ENCODE measurements around the gene NPBWR2. TPM values are rescaled to one million over a fixed set of nuclear protein-coding genes. Genes with fewer than 3 reads are reported as not detected.

The NPBWR2 gene, protein sequence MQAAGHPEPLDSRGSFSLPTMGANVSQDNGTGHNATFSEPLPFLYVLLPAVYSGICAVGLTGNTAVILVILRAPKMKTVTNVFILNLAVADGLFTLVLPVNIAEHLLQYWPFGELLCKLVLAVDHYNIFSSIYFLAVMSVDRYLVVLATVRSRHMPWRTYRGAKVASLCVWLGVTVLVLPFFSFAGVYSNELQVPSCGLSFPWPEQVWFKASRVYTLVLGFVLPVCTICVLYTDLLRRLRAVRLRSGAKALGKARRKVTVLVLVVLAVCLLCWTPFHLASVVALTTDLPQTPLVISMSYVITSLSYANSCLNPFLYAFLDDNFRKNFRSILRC
- total RNA-seq (2014; rRNA removed; shearing (Covaris generic)) = not detected in 2 replicates
- not detected in 2 replicates for polyA plus RNA-seq (2015; cell fraction: cytosol; rRNA removed)
- not detected in 2 replicates for polyA plus RNA-seq (2015; cell fraction: nucleus; rRNA removed)

DNA sequence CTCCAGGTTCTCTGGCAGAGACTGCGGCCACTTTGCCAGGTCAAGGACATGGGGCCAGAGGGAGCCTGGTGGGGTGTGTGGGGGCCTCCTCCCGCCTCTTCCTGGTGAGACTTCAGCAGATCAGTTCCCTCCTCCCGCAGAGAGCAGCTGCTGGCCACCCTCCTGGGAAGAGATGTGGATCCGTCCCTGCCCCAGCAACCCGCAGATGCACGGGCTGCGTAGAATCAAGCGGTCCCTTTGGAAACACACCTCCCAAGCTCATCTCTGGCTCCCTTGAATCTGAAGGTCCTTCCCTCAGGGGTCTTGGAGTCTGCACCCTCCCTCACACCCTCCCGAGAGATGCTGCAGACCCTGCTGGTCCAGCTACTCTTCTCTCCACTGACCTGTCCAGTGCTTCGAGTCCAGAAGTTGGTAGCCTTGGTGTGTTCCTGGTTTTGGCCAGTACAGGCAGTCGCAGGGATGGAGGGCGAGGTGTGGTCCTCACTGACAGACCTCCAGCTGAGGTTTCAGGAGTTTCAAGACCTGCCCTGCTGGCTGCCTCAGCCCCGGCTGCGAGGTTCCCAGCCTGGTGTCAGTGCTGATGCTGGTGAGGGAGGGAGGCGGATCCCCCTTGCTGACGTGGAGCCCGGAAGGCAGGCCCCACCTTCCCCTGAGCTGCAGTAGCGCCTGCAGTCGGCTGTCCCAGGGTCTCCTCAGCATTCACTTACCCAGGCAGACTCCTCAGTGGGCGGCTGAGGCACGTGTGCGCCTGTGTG, at the start of gene NPBWR2:
Gene NPBWR2, minus strand, starts transcription at position 585 of the 755 bp plus-strand sequence. CDS start 734 bp downstream, outside the sequence.
- DNase-seq (ENCODE audit: low read depth) = no peak

DNA sequence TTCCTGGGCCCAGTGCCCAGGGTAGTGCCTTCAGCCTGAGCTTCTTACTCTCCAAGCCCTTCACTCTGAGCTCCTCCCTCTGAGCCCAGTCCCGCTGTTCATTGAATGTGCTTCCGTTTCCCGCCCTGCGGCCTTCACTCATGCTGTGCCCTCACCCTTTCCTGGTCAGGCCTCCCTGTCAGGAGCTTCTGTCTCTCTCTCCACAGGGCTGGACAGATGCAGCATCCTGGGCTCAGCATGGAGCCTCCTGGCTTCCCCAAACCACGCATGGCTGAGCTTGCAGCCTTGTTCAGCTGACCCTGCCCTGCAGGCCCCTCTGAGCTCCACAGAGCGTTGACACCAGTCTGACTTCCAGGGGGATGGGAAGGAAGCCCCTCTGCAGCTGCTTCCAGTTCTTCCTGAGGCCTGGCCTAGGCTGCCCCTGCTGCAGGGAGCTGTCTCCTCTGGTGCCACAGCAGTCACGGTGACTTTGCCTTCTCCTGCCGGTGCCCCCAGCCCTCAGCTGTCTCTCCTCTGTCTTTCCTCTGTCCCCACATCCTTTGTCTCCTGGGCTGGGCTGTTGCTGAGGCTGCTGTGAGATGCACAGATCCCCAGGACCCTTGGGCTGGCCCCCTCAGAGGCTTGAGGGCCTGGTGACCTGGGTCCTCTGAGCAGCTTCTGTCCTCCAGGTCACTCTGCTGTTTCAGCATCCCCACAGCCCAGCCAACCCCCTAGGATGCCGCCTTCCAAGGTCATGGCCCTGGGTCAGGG, 48.9 kb upstream of the NPBWR2 start:
- peak; percentile 16 for DNase-seq (ENCODE audit: low read depth)

DNA sequence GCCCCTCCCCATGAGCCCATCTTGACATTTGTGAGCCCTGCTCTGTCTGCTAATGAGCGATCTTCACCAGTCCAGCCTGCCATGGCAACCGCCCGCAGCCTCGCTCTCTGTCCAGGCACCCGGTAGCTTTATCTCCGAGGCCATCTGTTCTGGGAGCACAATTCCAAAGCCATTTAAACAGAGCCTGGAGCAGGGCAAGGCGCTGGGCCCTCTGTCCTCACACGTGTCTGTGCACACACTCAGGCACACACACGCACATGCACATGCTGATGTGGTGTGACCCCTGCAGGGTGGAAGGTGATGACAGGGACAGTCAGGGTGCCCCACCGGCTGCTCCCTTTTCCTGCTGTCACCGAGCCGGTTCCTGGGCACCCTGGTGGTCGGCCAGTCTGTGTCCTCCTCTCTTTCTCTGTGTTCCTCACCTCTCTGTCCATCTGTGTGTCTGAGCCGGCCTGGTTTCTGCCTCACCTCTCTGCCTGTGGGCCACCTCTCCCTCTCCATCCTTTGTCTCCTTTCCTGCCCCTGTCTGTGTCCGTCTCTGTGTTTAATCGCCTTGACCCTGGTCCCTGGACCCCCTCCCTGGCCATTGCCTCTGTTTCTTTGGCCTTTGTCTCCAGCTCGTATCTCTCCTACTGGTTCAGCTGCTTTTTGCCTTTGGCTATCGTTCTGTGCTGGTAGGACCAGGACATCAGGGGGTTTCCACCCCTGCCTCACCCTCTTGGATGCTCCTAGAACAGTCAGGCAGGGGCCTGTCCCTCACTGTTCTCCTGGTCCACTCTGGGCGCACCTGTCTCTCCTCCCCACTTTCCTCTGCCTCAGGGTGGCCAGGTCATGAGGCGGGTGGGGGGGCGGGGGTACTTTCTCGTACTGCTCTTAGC, 48.1 kb upstream of the NPBWR2 start:
- no peak for DNase-seq (ENCODE audit: low read depth)

DNA sequence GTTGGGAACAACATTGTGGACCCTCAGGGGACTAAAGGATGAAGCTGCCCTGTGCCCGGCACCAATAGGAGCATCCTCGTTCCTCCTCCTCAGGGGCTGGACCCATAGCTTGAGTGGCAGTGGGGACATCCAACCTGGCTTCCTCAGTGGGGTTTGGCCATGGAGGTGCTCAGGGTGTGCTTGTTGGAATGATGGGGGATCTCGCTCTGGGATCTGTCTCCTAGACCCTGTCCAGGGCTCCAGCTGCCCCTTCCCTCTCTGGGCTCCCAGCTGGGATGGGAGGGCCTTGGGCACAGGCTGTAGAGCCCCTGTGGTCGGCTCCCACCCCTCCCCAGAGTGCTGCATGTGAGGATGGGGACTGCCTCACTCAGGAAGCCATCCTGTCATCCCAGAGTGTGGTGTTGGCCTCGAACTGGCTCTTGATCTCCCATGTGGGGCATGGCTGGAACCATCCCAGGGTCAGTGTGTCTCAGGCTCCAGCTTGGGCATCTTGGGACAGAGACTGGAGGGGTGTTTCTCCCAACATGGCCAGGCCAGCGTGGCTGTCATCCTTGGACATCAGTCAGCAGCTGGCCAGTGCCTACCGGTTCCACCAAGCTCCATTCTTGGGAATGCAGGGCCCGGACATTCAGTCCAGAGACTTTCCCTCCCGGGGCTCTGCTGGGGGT, 47.4 kb upstream of the NPBWR2 start:
- DNase-seq (ENCODE audit: low read depth) = no peak

DNA sequence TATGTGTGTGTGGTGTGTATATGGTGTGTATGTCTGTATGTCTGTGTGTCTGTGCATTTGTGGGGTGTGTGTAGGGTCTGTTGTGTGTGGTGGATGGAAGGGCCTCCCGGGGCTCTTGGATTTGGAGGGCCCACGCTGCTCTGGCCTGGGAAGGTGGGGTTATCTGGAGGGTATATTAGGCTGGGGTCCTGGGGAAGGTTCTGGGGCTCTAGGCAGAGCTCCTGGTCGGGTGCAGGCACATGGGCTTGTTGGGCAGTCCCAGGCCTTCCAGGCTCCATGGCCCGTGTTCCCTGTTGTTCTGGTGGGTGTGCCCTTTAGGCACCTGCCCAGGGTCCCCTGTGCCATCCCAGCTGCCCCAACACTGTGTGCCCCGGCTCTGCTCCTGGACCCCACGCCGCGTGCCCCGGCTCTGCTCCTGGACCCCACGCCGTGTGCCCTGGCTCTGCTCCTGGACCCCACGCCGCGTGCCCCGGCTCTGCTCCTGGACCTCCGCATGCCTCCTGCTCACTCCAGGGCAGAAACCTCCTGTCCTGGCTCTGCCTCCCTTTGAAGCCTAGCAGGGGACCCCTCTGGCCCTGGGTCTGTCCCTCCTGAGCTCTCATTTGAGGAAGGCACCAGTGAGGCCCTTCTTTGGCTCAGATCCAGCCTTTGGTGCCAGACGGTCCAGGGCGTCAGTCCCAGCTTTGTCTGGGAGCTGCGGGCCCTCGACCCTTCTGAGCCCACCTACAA, 46.7 kb upstream of the NPBWR2 start:
- DNase-seq (ENCODE audit: low read depth) = no peak

DNA sequence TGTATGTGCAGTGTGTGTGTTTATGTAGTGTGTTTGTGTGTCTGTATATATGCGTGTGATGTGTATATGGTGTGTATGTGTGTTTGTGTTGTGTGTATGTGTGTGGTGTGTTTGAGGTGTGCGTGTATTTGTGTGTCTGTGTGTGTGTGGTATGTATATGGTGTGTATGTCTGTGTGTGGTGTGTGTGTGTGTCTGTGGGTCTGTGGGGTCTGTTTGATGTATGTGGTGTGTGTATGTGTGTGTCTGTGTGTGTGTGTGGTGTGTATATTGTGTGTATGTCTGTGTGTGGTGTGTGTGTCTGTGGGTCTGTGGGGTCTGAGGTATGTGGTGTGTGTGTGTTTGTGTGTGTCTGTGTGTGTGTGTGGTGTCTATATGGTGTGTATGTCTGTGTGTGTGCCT, 46.0 kb upstream of the NPBWR2 start:
- no peak for DNase-seq (ENCODE audit: low read depth)

DNA sequence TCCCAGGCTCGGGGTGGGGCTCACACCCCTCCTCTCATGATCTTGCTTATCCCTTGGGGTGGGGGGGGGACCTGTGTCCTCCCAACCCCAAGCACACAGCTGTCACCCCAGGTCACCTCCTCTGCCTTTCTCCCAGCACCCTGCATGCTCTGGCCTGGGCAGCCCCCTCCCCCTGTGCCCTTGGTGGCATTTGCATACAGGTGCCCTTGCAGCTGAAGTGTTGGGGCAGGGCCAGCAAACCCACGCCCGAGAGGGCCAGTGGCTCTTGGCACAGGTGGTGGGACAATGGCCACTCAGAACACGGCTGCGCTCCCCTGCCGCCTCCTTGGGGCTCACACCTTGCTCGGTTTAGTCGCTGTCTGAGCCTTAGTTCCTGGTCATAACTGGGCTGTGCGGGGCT, 45.5 kb upstream of the NPBWR2 start:
- DNase-seq (ENCODE audit: low read depth) = no peak

DNA sequence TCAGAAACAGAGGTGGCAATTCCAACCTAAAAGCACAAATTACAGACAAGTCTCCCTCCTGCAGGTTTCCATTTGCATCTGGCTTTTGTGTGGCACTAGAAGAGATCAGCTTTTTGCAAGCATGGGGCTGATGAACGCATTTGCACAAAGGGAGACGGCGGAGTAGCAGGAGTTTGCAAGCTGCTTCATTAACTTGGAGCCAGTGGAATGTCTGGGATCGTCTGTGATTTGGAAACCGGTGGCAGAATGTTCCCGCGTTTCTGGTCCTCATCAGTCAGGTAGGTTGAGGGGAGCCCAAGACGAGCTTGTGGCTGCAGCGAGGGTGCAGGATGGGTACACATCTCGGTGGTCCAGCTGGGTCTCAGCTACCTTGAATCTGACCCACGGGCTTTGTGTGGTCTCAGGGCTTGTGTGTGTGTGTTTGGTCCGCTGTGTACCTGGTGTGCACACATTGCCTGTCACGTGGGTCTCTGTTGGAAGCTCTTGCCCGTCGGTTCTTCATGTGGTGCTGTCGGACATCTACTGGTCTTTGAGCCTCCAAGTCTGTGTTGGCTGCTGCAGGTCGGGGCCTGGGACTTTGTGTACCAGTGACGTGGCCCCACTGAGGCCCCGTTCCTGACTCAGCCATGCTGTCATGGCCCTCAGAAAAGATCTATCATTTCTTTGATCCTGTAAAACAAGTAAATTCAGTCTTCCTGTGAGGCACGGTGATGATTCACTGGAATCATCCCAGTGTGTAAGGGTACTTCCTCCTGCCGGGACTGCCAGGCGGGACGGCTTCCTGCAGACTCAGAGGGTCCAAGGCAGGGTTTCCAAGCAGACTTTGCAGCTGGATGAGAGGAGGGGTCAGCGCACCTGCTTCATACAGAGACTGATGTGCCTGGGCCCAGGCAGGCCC, 44.5 kb upstream of the NPBWR2 start:
- DNase-seq (ENCODE audit: low read depth) = peak; percentile 82

DNA sequence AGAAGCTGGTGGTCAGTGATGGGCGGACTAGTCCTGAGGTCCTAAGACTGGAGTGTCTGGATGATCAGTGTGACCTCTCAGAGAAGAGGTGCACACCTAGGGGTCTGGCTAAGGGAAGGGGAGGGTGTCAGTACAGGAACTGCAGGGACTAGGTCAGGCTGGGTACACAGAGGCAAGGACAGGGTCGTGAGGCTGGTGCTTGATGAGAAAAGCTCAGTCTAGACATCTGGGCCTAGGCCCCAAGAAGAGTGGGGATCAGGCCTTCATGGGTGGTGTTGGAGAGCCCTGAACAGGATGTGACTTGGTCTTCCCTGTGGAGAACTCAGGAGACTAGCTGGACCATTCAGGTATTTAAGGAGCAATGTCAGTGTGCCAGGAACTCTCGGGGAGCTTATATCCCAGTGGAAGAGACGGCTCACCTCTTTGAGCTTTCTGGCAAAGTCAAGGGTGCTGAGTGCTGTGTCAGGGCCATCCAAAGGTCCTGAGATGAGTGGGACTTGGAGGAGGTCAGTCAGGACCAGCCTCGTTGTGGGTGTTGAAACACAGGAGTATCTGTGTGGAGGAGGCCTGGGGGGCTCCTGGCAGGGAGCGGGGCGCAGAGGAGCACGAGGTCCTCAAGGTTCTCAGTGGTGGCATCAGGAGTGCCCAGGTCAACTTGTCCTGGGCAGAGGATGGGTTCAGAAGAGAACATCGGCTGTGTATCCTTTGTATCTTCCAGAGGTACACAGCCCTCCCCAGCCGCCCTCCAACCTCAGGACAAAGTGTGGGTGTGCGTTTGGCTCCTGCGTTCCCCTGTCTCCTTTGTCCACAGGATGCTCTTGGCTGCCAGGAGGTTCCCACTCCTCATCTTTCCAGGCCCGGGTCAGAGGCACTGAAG, 43.6 kb upstream of the NPBWR2 start:
- DNase-seq (ENCODE audit: low read depth) = no peak

DNA sequence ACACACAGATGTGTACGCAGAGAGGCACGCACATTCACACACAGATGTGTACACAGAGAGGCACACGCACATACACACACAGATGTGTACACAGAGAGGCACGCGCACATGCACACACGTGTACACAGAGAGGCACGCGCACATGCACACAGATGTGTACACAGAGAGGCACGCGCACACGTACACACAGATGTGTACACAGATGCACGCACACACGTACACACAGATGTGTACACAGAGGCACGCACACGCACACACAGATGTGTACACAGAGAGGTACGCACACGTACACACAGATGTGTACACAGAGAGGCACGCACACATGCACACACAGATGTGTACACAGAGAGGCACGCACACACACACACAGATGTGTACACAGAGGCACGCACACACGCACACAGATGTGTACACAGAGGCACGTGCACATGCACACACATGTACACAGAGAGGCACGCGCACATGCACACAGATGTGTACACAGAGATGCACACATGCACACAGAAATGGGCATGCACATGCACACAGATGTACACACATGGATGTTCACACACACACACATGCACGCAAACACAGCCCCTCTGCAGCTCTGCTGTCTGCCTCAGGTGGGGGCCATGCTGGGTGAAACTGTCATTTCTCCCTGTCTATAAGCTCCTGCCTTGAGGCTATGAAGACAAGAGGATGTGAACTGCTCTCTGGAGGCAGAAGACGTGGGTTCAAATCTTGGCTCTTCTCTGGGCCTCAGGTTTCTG, 42.6 kb upstream of the NPBWR2 start:
- DNase-seq (ENCODE audit: low read depth) = no peak

DNA sequence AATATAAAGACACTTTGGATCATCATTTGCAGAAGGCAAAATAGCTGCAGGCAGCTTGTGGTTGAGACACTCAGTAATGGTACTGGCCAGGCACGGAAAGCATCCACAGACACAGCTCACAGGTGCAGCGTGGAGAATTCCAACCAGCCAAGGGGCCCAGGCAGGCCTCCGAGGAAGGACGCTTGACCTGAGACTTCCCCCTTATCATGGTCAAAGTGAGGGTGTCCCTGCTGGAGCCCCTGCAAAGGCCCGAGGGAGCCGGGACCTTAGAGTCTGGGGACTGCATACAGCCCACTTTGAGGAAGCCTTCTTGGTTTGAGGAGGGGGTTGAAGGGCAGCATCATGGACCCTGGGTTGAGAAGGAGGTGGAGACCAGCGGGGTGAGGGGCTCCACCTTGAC, 41.8 kb upstream of the NPBWR2 start:
- no peak for DNase-seq (ENCODE audit: low read depth)

DNA sequence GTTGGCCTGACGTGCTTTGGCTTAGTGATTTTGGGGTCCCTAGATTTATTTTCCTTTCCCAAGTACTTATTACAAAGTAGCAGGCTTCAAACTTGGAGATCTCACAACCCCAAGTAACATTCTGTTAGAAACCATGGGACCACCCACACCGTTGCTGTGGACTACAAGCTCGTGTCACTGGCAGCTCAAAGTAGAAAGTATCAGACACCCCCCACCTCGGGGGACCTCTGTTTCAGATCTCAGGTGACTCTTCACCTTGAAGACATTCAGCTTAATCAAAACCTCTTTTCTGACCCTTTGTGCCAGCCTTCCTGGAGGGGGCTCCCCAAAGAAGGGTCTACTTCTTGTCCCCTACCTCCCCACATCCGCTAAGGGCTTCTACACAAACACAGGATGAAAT, 41.2 kb upstream of the NPBWR2 start:
- no peak for DNase-seq (ENCODE audit: low read depth)

DNA sequence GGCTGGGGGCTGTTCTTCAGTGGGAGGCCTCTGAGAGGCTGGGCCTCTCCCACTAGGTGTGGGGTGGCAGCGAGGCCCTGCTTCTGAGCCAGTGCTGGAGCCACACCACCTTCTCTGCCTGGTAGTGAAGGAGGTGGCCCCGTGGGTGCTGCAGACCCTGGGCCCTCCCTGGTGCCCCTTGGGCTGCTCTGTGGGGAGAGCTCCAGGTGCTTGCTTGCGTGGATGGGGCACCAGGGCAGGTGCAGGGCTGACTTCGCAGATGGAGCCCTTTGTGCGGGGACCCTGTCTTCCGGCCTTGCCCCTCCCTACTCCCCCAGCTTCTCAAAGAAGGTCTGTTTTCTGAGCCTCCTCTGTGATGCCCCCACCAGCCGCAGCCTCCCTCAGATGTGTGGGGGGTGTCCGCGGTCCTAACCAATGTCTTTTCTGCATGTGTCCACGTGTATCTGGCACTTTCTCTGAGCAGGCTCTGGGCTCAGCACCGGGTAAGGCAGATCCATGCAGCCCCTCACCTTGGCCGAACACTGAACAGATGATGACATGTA, 39.6 kb upstream of the NPBWR2 start:
- no peak for DNase-seq (ENCODE audit: low read depth)

DNA sequence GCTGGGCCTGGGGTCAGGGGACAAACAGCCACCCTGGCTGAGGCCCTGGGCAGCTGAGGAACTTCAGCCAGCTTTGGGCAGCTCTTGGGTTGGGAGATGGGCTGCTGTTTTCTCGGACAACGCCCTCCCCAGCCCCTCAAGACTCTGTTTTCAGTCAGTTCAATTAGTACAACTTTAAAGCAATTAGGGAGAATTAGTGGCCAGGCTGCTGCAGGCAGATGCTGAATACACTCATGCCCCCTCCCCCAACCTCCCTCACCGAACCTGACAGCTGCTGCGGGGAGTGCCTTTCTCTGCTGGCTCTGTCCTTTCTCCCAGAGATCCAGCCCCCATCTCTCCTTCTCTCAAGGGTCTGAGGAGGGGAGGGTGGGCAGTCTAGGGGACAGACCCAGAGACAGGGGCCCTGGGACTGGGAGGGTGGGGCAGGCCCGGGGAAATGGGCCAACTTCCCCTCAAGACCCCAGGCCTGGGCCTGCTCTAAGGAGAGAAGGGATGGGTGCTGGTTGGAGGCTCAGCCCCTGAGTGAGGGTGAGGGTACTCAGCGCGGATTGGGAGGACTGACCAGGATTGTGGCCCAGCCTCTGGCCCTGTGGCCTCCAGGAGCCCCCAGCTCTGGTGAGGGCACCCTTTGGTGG, 39.1 kb upstream of the NPBWR2 start:
- DNase-seq (ENCODE audit: low read depth) = no peak

DNA sequence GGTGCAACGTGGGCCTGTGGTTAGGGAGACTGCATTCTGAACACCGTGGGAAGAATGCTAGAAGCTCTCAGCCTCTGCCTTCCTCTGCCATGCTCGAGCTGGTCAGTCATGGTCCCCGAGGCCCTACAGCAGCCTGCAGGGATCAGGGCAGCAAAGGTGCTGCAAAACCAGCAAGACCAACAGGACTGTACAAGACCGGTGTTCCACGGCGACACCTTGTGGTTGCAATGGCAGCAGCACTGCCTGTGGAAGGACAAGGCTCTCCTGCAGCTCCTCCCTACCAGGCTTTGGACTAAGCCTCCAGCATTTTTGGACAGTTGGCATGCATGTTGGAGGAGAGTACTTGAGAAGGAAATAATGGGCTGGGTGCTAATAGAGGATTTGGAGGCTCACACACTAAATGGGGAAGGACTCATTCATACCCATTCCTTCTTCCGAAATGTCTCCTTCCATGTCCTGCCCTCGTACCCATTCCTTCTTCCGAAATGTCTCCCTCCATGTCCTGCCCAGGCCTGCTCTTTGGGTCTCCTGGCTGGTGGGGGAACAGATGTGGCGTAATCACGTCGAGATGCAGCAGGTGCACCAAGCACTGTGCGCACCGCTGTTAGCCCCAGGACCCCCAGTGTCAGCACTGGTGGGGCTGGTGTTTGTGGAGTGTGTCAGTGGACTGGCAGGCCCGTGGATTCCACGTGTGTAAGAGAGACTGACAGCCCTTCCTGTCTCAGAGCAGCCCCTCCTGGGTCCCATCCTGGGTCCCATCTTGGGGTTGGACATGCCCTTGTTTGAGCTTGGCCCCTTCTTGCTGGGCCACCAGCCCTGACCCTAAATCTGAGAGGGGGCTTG, 38.3 kb upstream of the NPBWR2 start:
- DNase-seq (ENCODE audit: low read depth) = no peak
